ENCODE data around the gene TPP1.

TPP1 gene

GRCh38 chr11:6610591-6610990, 8.6 kb downstream of the TPP1 start:
- Histone ChIP-seq H4K8ac (ENCODE audit: low read length) (peak overlapping the region; percentile 22), H3K14ac (ENCODE audit: low read length in 2 of 2) (no peak overlapping the region), H3K18ac (ENCODE audit: low read depth in 1 of 2, low read length in 2 of 2) (no peak overlapping the region), H3K23ac (ENCODE audit: low read length in 2 of 2) (no peak overlapping the region), H2AFZ (ENCODE audit: low read depth, low read length) (no peak overlapping the region), H3K9ac (ENCODE audit: low read length) (peak overlapping the region; percentile 89), H3K79me1 (replicated peaks; ENCODE audit: low read length, poor library complexity, severe bottlenecking) (peaks cover 23% of the 10 kb centered on the region), H3K9me3 (ENCODE audit: control insufficient read depth, low read length) (no peaks in the 10 kb centered on the region), H2AK5ac (ENCODE audit: low read length, severe bottlenecking) (peak overlapping the region; percentile 7), H3K4me3 (ENCODE audit: insufficient read depth in 1 of 2, low read depth in 1 of 2, low read length in 2 of 2) (peak overlapping the region in 1 of 2 experiments; percentile 80), H2BK12ac (ENCODE audit: low read length in 2 of 2) (no peak overlapping the region), H2BK120ac (ENCODE audit: low read depth, low read length) (no peak overlapping the region), H3K4me1 (ENCODE audit: control insufficient read depth, insufficient read depth, low read depth, low read length) (peaks cover 18% of the 10 kb centered on the region), H4K91ac (ENCODE audit: low read length) (no peak overlapping the region), H3K4me2 (ENCODE audit: low read length, poor library complexity, severe bottlenecking) (no peak overlapping the region), H3K4ac (ENCODE audit: low read depth in 1 of 2, low read length in 2 of 2) (peak overlapping the region in 1 of 2 experiments; percentile 4), H2BK15ac (ENCODE audit: low read depth, poor library complexity, severe bottlenecking) (no peak overlapping the region), H3K27ac (ENCODE audit: low read length, poor library complexity, severe bottlenecking) (peak overlapping the region; percentile 71), H3K36me3 (ENCODE audit: control insufficient read depth in 1 of 2, insufficient read depth in 2 of 2, low read depth in 1 of 2, low read length in 2 of 2) (peaks cover 52 to 69% of the 10 kb centered on the region in 2 experiments), H2BK5ac (ENCODE audit: low read depth, low read length, poor library complexity, severe bottlenecking) (no peak overlapping the region), H3K27me3 (ENCODE audit: control insufficient read depth in 1 of 2, insufficient read depth in 1 of 2, low read length in 2 of 2) (no peaks in the 10 kb centered on the region)
- WGBS: 92% methylated on average over 6 of the region's 6 CpGs
- no peak for DNase-seq

- peaks cover 20% of the 10 kb centered on the region for H3K79me1 ChIP-seq (replicated peaks; ENCODE audit: low read length, poor library complexity, severe bottlenecking)
- H3K9me3 ChIP-seq (ENCODE audit: control insufficient read depth, low read length): no peaks in the 10 kb centered on the region
- H3K27me3 ChIP-seq (ENCODE audit: control insufficient read depth in 1 of 2, insufficient read depth in 1 of 2, low read length in 2 of 2): no peaks in the 10 kb centered on the region
- no peak overlapping the region for H4K91ac ChIP-seq (ENCODE audit: low read length)
- no peak overlapping the region for H2BK15ac ChIP-seq (ENCODE audit: low read depth, poor library complexity, severe bottlenecking)
- H3K4ac ChIP-seq (ENCODE audit: low read depth in 1 of 2, low read length in 2 of 2): no peak overlapping the region
- no peak overlapping the region for H3K4me2 ChIP-seq (ENCODE audit: low read length, poor library complexity, severe bottlenecking)
- H2AK5ac ChIP-seq (ENCODE audit: low read length, severe bottlenecking): no peak overlapping the region
- H2BK12ac ChIP-seq (ENCODE audit: low read length in 2 of 2): no peak overlapping the region
- no peak overlapping the region for H3K23ac ChIP-seq (ENCODE audit: low read length in 2 of 2)
- no peak overlapping the region for H2BK120ac ChIP-seq (ENCODE audit: low read depth, low read length)
- H2BK5ac ChIP-seq (ENCODE audit: low read depth, low read length, poor library complexity, severe bottlenecking): no peak overlapping the region
- no peak overlapping the region for H2AFZ ChIP-seq (ENCODE audit: low read depth, low read length)
- no peak overlapping the region for H3K18ac ChIP-seq (ENCODE audit: low read depth in 1 of 2, low read length in 2 of 2)
- no peak for DNase-seq
- H3K14ac ChIP-seq (ENCODE audit: low read length in 2 of 2): no peak overlapping the region
- peaks cover 42 to 61% of the 10 kb centered on the region in 2 experiments for H3K36me3 ChIP-seq (ENCODE audit: control insufficient read depth in 1 of 2, insufficient read depth in 2 of 2, low read depth in 1 of 2, low read length in 2 of 2)
- no peak overlapping the region for H3K27ac ChIP-seq (ENCODE audit: low read length, poor library complexity, severe bottlenecking)
- no peak overlapping the region for H4K8ac ChIP-seq (ENCODE audit: low read length)
- no peak overlapping the region for H3K4me3 ChIP-seq (ENCODE audit: insufficient read depth in 1 of 2, low read depth in 1 of 2, low read length in 2 of 2)
- H3K4me1 ChIP-seq (ENCODE audit: control insufficient read depth, insufficient read depth, low read depth, low read length): peaks cover 20% of the 10 kb centered on the region
- WGBS: 95% methylated on average over 7 of the region's 8 CpGs
- peak overlapping the region; percentile 89 for H3K9ac ChIP-seq (ENCODE audit: low read length)
Measured at GRCh38 chr11:6609502-6610015, 9.7 kb downstream of the TPP1 start.

- DNase-seq: peak; percentile 19
- Histone ChIP-seq H2BK12ac (ENCODE audit: low read length in 2 of 2) (no peak overlapping the region), H3K27me3 (ENCODE audit: control insufficient read depth in 1 of 2, insufficient read depth in 1 of 2, low read length in 2 of 2) (no peaks in the 10 kb centered on the region), H4K91ac (ENCODE audit: low read length) (no peak overlapping the region), H2AFZ (ENCODE audit: low read depth, low read length) (no peak overlapping the region), H3K4ac (ENCODE audit: low read depth in 1 of 2, low read length in 2 of 2) (no peak overlapping the region), H3K9me3 (ENCODE audit: control insufficient read depth, low read length) (no peaks in the 10 kb centered on the region), H3K18ac (ENCODE audit: low read depth in 1 of 2, low read length in 2 of 2) (no peak overlapping the region), H3K23ac (ENCODE audit: low read length in 2 of 2) (no peak overlapping the region), H2AK5ac (ENCODE audit: low read length, severe bottlenecking) (no peak overlapping the region), H4K8ac (ENCODE audit: low read length) (no peak overlapping the region), H3K4me2 (ENCODE audit: low read length, poor library complexity, severe bottlenecking) (no peak overlapping the region), H2BK5ac (ENCODE audit: low read depth, low read length, poor library complexity, severe bottlenecking) (no peak overlapping the region), H3K9ac (ENCODE audit: low read length) (peak overlapping the region; percentile 89), H2BK15ac (ENCODE audit: low read depth, poor library complexity, severe bottlenecking) (no peak overlapping the region), H3K4me3 (ENCODE audit: insufficient read depth in 1 of 2, low read depth in 1 of 2, low read length in 2 of 2) (no peak overlapping the region), H3K14ac (ENCODE audit: low read length in 2 of 2) (no peak overlapping the region), H3K36me3 (ENCODE audit: control insufficient read depth in 1 of 2, insufficient read depth in 2 of 2, low read depth in 1 of 2, low read length in 2 of 2) (peaks cover 37 to 55% of the 10 kb centered on the region in 2 experiments), H3K4me1 (ENCODE audit: control insufficient read depth, insufficient read depth, low read depth, low read length) (peaks cover 20% of the 10 kb centered on the region), H2BK120ac (ENCODE audit: low read depth, low read length) (no peak overlapping the region), H3K27ac (ENCODE audit: low read length, poor library complexity, severe bottlenecking) (no peak overlapping the region), H3K79me1 (replicated peaks; ENCODE audit: low read length, poor library complexity, severe bottlenecking) (peaks cover 20% of the 10 kb centered on the region)
- WGBS: 80% methylated on average over 14 of the region's 14 CpGs
Measured at GRCh38 chr11:6608726-6609501, 10.3 kb downstream of the TPP1 start.

GRCh38 chr11:6608011-6608410, 11.2 kb downstream of the TPP1 start:
- Histone ChIP-seq H3K4me2 (ENCODE audit: low read length, poor library complexity, severe bottlenecking) (no peak overlapping the region), H3K36me3 (ENCODE audit: control insufficient read depth in 1 of 2, insufficient read depth in 2 of 2, low read depth in 1 of 2, low read length in 2 of 2) (peaks cover 37 to 46% of the 10 kb centered on the region in 2 experiments), H2AFZ (ENCODE audit: low read depth, low read length) (no peak overlapping the region), H3K23ac (ENCODE audit: low read length in 2 of 2) (no peak overlapping the region), H3K9ac (ENCODE audit: low read length) (peak overlapping the region; percentile 89), H3K4me1 (ENCODE audit: control insufficient read depth, insufficient read depth, low read depth, low read length) (peaks cover 20% of the 10 kb centered on the region), H3K79me1 (replicated peaks; ENCODE audit: low read length, poor library complexity, severe bottlenecking) (peaks cover 20% of the 10 kb centered on the region), H2BK120ac (ENCODE audit: low read depth, low read length) (no peak overlapping the region), H2BK5ac (ENCODE audit: low read depth, low read length, poor library complexity, severe bottlenecking) (no peak overlapping the region), H3K4ac (ENCODE audit: low read depth in 1 of 2, low read length in 2 of 2) (no peak overlapping the region), H3K27ac (ENCODE audit: low read length, poor library complexity, severe bottlenecking) (peak overlapping the region; percentile 74), H2BK15ac (ENCODE audit: low read depth, poor library complexity, severe bottlenecking) (peak overlapping the region; percentile 4), H3K14ac (ENCODE audit: low read length in 2 of 2) (no peak overlapping the region), H4K8ac (ENCODE audit: low read length) (no peak overlapping the region), H4K91ac (ENCODE audit: low read length) (no peak overlapping the region), H3K4me3 (ENCODE audit: insufficient read depth in 1 of 2, low read depth in 1 of 2, low read length in 2 of 2) (no peak overlapping the region), H2AK5ac (ENCODE audit: low read length, severe bottlenecking) (peak overlapping the region; percentile 33), H3K27me3 (ENCODE audit: control insufficient read depth in 1 of 2, insufficient read depth in 1 of 2, low read length in 2 of 2) (no peaks in the 10 kb centered on the region), H3K9me3 (ENCODE audit: control insufficient read depth, low read length) (no peaks in the 10 kb centered on the region), H2BK12ac (ENCODE audit: low read length in 2 of 2) (no peak overlapping the region), H3K18ac (ENCODE audit: low read depth in 1 of 2, low read length in 2 of 2) (peak overlapping the region in 1 of 2 experiments; percentile 31)
- WGBS: 90% methylated on average over 9 of the region's 9 CpGs
- no peak for DNase-seq
